GM23338 (cell line): ENCODE data around the gene FAM168A.

Experiments
- CREB1 ChIP-seq: fragments of 250-450 bp; sonication (Bioruptor Pico); IDR thresholded peaks from 2 replicates; pipeline ENCODE4 v1.5.0; 2020; ENCODE audit warnings: low read depth, mild to moderate bottlenecking, moderate library complexity
- CTCF ChIP-seq, 2 experiments: fragments of 200-600 bp in 1 of 2; sonication (generic) in 1 of 2; conservative IDR thresholded peaks; 2 replicates each; pipeline versions ENCODE4 v1.5.1 to v1.6.1; 2016 to 2017; ENCODE audit warnings: antibody characterized with exemption in 2 of 2, low read depth in 2 of 2, mild to moderate bottlenecking in 2 of 2, moderate library complexity in 1 of 2
- ETS1 ChIP-seq: IDR thresholded peaks from 2 replicates; pipeline ENCODE4 v1.6.1; 2016; ENCODE audit warnings: antibody characterized with exemption
- EZH2 ChIP-seq: fragments of 200-600 bp; sonication (generic); IDR thresholded peaks from one replicate; pipeline ENCODE4 v1.8.0; 2017; ENCODE audit warnings: antibody characterized with exemption, mild to moderate bottlenecking, low read depth; ENCODE audit not compliant: unreplicated experiment
- EZH2phosphoT487 ChIP-seq: fragments of 200-600 bp; sonication (generic); IDR thresholded peaks from one replicate; pipeline ENCODE4 v1.8.1; 2018; ENCODE audit warnings: antibody characterized with exemption; ENCODE audit not compliant: unreplicated experiment
- JUNB ChIP-seq: IDR thresholded peaks from one replicate; pipeline ENCODE4 v1.6.1; 2016; ENCODE audit warnings: antibody characterized with exemption; ENCODE audit not compliant: unreplicated experiment
- NANOG ChIP-seq: IDR thresholded peaks from 2 replicates; pipeline ENCODE4 v1.6.1; 2016; ENCODE audit warnings: antibody characterized with exemption, borderline replicate concordance
- POLR2AphosphoS5 ChIP-seq: IDR thresholded peaks from 2 replicates; pipeline ENCODE4 v1.6.1; 2016; ENCODE audit warnings: antibody characterized with exemption, low read depth
- REST ChIP-seq: IDR thresholded peaks from one replicate; pipeline ENCODE4 v1.6.1; 2018; ENCODE audit warnings: antibody characterized with exemption; ENCODE audit not compliant: unreplicated experiment
- STAT1 ChIP-seq: IDR thresholded peaks from one replicate; pipeline ENCODE4 v1.6.1; 2016; ENCODE audit warnings: antibody characterized with exemption; ENCODE audit not compliant: unreplicated experiment
- ZNF114 ChIP-seq: fragments of 250-450 bp; sonication (Bioruptor Pico); IDR thresholded peaks from 2 replicates; pipeline ENCODE4 v1.5.0; 2020; ENCODE audit warnings: mild to moderate bottlenecking, moderate library complexity
- ZNF331 ChIP-seq: fragments of 250-450 bp; sonication (Bioruptor Pico); IDR thresholded peaks from 2 replicates; pipeline ENCODE4 v1.5.0; 2020; ENCODE audit warnings: low read depth, mild to moderate bottlenecking, moderate library complexity
- ZNF462 ChIP-seq: fragments of 250-450 bp; sonication (Bioruptor Pico); IDR thresholded peaks from 2 replicates; pipeline ENCODE4 v1.5.0; 2020; ENCODE audit warnings: mild to moderate bottlenecking, moderate library complexity

GRCh38 chr11:73382183-73382582, 215.7 kb downstream of the FAM168A start:
- TF ChIP-seq CTCF (conservative IDR thresholded peaks at IDR 0.05; ENCODE audit: low read depth in 2 of 2) (no peak), REST (no peak), EZH2 (no peak), POLR2AphosphoS5 (no peak), EZH2phosphoT487 (no peak), ETS1 (no peak), JUNB (no peak), NANOG (no peak), CREB1 (CRISPR knock-in tag) (no peak), STAT1 (no peak), ZNF331 (CRISPR knock-in tag) (no peak), ZNF462 (no peak), ZNF114 (CRISPR knock-in tag) (no peak)
